Astrocyte of the cerebellum (primary cell): ENCODE data around the gene GPBAR1.

ENCODE experiments used
- DNase-seq: peaks from one replicate; pipeline ENCODE4 v3.0.0-alpha.2; 2011; ENCODE audit warnings: low read depth
- H3K4me3 ChIP-seq: 2 replicates; pipeline ENCODE4 v1.5.1; 2011; ENCODE audit warnings: mild to moderate bottlenecking, low read depth, low read length, moderate library complexity
- in situ Hi-C: cut with HindIII; loops from 2 replicates; pipeline ENCODE4 v1.10.0; 2017; ENCODE audit warnings: low sequenced_read_pairs
- TF ChIP-seq, protein P1 (sequence below): IDR thresholded peaks from 2 replicates; pipeline ENCODE4 v1.5.1; 2012; ENCODE audit warnings: low read length, low read depth, moderate library complexity, mild to moderate bottlenecking; ENCODE audit errors: missing control alignments

Gene GPBAR1

DNA sequence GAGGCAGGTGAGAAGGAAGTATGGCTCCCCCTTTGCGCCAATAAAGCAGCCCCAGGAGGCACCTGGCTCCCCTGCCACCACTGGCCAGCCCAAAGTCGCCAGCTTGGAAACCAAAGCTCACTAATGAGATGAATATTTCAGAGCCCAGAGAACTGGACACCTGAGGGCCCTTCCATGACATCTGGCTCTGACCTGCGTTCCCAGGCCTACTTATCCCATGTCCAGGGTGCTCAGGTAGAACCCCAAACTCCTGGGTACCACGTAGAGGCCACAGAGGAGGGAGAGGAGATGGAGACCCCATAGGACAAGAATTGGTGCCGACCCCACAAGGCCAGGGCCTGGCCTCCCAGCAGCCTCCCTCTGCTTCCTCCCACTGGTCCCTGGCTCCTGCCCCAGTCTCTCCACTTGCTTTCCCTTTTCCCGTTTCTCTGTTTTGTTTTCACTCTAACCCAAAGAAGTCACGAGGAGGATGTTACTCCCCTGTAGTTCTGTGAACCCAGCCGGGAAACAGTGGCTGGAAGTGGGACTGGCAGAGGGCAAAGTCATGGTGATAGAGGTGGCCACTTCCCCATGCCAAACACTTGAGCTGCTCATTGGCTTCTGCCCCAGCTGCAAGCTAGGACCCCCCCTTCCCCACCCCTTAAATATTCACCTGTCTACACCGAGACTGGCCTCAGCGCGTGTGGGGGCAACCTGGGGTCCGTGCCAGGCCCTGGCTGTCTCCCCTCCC, 30.7 kb downstream of the GPBAR1 start:
- in situ Hi-C loops = no loop called here
- DNase-seq = no peak
- H3K4me3 ChIP-seq = peak overlapping the region; percentile 76
- TF ChIP-seq, protein P1, sequence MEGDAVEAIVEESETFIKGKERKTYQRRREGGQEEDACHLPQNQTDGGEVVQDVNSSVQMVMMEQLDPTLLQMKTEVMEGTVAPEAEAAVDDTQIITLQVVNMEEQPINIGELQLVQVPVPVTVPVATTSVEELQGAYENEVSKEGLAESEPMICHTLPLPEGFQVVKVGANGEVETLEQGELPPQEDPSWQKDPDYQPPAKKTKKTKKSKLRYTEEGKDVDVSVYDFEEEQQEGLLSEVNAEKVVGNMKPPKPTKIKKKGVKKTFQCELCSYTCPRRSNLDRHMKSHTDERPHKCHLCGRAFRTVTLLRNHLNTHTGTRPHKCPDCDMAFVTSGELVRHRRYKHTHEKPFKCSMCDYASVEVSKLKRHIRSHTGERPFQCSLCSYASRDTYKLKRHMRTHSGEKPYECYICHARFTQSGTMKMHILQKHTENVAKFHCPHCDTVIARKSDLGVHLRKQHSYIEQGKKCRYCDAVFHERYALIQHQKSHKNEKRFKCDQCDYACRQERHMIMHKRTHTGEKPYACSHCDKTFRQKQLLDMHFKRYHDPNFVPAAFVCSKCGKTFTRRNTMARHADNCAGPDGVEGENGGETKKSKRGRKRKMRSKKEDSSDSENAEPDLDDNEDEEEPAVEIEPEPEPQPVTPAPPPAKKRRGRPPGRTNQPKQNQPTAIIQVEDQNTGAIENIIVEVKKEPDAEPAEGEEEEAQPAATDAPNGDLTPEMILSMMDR = no peak

DNA sequence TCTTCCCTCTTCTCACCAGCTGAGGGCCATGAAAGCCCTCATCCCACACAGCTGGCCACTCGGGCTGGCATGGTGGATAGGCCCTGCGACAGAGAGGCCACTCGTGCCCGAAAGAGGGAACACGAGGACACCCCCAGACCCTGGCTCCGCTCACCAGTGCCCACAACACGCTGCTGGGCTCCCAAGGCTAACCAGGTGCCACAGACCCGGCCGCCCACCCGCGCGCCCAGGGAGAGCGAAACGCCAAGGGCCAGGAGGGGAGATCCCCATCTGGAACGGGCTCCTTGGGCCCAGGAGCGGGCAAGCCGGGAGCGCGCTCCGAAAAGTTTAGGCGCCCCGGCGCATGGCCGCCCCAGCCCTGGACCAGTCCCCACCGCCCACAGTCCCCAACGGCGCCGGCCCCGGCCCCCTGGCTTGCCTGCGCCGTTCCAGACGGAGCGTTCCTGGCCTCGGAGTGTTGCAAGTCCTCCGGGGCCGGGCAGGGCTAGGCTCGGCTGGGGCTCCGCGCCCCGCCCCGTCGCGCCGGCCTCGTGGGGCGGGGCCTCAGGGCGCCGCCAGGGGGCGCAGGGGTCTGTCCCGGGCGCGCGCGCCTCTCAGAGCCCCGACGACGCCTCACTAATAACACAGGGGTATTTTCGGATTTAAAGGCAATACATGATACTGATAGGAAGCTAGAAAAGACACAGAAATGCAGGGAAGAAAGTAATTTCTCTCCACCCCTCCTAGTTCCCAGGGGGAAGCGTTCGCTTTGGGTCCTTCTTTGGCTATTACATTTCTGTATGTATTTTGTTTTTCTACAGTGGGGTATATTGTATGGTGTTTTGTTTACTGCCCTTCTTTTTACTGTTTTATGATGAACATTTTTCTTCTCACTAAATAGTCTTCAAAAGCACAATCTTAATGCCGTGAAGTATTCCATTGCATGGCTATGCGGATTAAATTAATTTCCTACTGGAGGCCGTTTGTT, 31.5 kb downstream of the GPBAR1 start, which contains the start of gene TMBIM1:
TSS of gene TMBIM1 (minus strand) at position 456 of the 967 bp plus-strand sequence. CDS start 10,362 bp downstream, outside the sequence.
- no peak for DNase-seq
- TF ChIP-seq, protein P1 = peak; percentile 62
- H3K4me3 ChIP-seq = peak within 1 kb of the TSS; percentile 76
- in situ Hi-C loops = no loop called here

DNA sequence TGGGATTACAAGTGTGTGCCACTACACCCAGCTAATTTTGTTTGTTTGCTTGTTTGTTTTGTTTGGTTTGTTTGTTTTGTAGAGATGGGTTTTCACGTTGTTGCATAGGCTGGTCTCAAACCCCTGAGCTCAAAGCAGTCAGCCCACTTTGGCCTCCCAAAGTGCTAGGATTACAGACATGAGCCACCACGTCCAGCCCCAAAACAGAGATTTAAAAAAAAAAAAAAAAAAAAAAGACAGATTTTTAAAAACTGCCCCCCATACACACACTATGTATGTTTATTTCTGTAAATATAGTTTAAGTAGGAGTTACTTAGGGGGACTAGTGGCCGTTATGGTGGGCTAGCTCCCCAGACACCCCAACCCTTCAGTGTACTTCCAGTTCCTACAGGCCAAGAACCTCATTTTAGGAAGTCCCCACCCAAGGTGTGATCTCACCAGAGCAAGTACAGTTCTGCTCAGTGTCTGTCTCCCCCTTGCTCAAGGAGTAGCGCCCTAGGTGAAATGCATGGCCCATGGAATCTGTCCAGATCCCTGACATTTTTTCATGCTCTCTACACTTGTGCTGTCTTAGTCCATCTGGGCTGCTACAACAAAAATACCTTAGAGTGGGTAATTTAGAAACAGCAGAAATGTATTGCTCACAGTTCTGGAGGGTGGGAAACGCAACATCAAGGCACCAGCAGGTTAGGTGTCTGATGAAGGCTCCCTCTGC, 33.1 kb downstream of the GPBAR1 start:
- in situ Hi-C loops = no loop called here
- H3K4me3 ChIP-seq = no peak overlapping the region
- TF ChIP-seq, protein P1 = no peak
- no peak for DNase-seq

DNA sequence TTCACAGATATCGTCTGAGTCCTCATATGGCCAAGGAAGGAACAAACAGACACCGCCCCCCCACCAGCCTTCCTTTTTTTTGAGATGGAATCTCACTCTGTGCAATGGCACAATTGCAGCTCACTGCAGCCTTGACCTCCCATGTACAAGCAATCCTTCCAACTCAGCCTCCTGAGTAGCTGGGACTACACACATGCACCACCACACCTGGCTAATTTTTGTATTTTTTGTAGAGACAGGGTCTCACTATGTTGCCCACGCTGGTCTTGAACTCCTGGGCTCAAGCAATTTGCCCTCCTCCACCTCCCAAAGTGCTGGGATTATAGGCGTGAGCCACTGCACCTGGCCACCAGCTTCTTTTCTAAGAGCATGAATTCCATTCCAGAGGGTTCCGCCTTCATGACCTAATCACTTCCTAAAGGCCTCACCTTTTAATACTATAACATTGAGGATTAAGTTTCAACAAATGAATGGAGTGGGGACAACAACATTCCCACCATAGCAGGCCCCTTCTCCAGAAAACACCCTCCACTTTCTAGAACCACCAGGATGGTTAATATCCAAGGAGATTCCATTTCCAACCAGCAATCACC, 33.7 kb downstream of the GPBAR1 start:
- TF ChIP-seq, protein P1 = no peak
- in situ Hi-C loops = loop anchor here (5.0 kb wide), 2 partner anchors 63 to 88 kb away; partner anchors contain the start of genes CATIP and SLC11A1

DNA sequence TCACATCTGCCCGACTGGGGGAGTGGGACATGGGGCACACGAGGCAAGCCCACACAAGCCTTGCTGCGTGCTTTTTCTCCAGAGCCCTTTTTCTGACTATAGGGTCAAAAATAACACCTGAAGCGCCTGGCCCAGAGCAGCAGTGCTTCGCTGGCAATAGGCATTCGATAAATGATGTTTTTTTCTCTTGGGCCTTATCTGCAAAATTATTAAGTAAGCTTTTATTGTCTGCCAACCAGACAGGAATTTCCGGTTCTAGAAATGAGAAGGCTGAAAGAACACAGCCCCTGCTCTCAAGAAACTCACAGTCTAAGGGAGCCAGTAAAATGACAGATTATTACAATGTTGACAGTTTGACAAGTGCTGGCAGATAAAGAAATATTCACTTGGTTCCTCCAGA, 34.2 kb downstream of the GPBAR1 start:
- no peak for DNase-seq
- no peak overlapping the region for H3K4me3 ChIP-seq
- in situ Hi-C loops = loop anchor here (5.0 kb wide), 2 partner anchors 62 to 87 kb away; partner anchors contain the start of genes CATIP and SLC11A1
- TF ChIP-seq, protein P1 = no peak

More for the DNA sequence above, 33.7 kb downstream of the GPBAR1 start:
- H3K4me3 ChIP-seq = no peak overlapping the region
- no peak for DNase-seq
